ENCODE results near the gene PGC. TPM values are rescaled to one million over a fixed set of nuclear protein-coding genes. Genes with fewer than 3 reads are reported as not detected.

Gene PGC
- total and polyA plus RNA-seq, 2 donors (not counting 3 experiments of a cell fraction or from before 2014, with no cell fraction given): not detected

GRCh38 chr6:41697861-41698781 lies 49.1 kb downstream of the PGC start:
- dilution Hi-C loops (cut with MboI; ENCODE audit: extremely low pct_ligation_motif_present, low sequenced_read_pairs): no loop called here
- H3K9ac ChIP-seq (replicated peaks; ENCODE audit: extremely low read depth, insufficient read depth, low read length): peak overlapping the region; percentile 59

More at GRCh38 chr6:41697861-41698781, 49.1 kb downstream of the PGC start:
- H3K9me3 ChIP-seq (replicated peaks; ENCODE audit: control insufficient read depth, insufficient read depth, low read length): no peaks in the 10 kb centered on the region
- H3K79me2 ChIP-seq (ENCODE audit: control insufficient read depth, insufficient read depth, low read length): no peaks in the 10 kb centered on the region
- intact Hi-C loops (cut with micrococcal nuclease): loop anchor here (1.0 kb wide), 1 partner anchor 35 kb away; no protein-coding TSS in a partner anchor
- H3K4me3 ChIP-seq (replicated peaks in 1 of 3; ENCODE audit: insufficient read depth in 1 of 3, low read depth in 1 of 3, low read length in 3 of 3): no peak overlapping the region
- peaks cover 0 to 2% of the 10 kb centered on the region in 2 experiments for H3K27me3 ChIP-seq (ENCODE audit: control insufficient read depth in 2 of 2, insufficient read depth in 2 of 2, low read length in 2 of 2)
- BruUV-seq (replicated peaks): no TSS peak
- peaks cover 19% of the 10 kb centered on the region for H3K4me1 ChIP-seq (ENCODE audit: control insufficient read depth, extremely low read depth, insufficient read depth, low read length)
- DNase-seq (ENCODE audit: low read depth, low spot score): peak; percentile 75
- peak overlapping the region; percentile 87 for H3K27ac ChIP-seq (ENCODE audit: insufficient read depth, low read depth, low read length)
- no peaks in the 10 kb centered on the region for H3K36me3 ChIP-seq (ENCODE audit: control insufficient read depth in 2 of 2, extremely low read depth in 1 of 2, insufficient read depth in 2 of 2, low read length in 2 of 2)
- TF ChIP-seq CTCF (IDR thresholded peaks at IDR 0.05; ENCODE audit: extremely low read depth in 1 of 2, insufficient read depth in 1 of 2, low read depth in 1 of 2, low read length in 2 of 2) (no peak), FOS (IDR thresholded peaks at IDR 0.05; ENCODE audit: borderline replicate concordance, insufficient read depth, low read length) (peak; percentile 44)
- H3K4me2 ChIP-seq (ENCODE audit: insufficient read depth, low read length): peak overlapping the region; percentile 51
- CTCF ChIA-PET: interaction anchor here (0.9 to 1.6 kb wide), 7 partner anchors 10 to 201 kb away, joined by 3 to 7 read pairs (median 3); no protein-coding TSS in a partner anchor
- peak overlapping the region; percentile 46 for H2AFZ ChIP-seq (ENCODE audit: low read depth, low read length)
- no peaks in the 10 kb centered on the region for H3K9me1 ChIP-seq (replicated peaks; ENCODE audit: control insufficient read depth, extremely low read depth, insufficient read depth, low read length)
- FAIRE-seq: peak; percentile 95
- POLR2A ChIA-PET: no interaction called here
- no peaks in the 10 kb centered on the region for H4K20me1 ChIP-seq (replicated peaks; ENCODE audit: control insufficient read depth, extremely low read depth, insufficient read depth, low read length)

Data from endothelial cell of umbilical vein (primary cell).